ENCODE results near the gene SENP8. TPM values are rescaled to one million over a fixed set of nuclear protein-coding genes. Genes with fewer than 3 reads are reported as not detected.
A peak's percentile ranks its signal among the peaks of the same experiment; 100 is the strongest.

Gene SENP8
- total and polyA plus RNA-seq, 2 of the 13 experiments (the other 11 are each of a cell fraction or from before 2014, with no cell fraction given), result 2.7 to 3.0 TPM

GRCh38 chr15:72117486-72118016, 652 bp upstream of the SENP8 start (continued):
- TF ChIP-seq IKZF4 (CRISPR knock-in tag; IDR thresholded peaks at IDR 0.05; ENCODE audit: borderline replicate concordance, low read depth, not compliant biosample characterization) (peak; percentile 75), ZNF674 (CRISPR knock-in tag; IDR thresholded peaks at IDR 0.05; ENCODE audit: low read depth) (0 out of 2 replicates have a peak, but pooled peaks have one; percentile 68), NRL (CRISPR knock-in tag; IDR thresholded peaks at IDR 0.05; ENCODE audit: borderline replicate concordance) (peak; percentile 77), MLLT10 (CRISPR knock-in tag; IDR thresholded peaks at IDR 0.05) (no peak), ZNF280D (CRISPR knock-in tag; IDR thresholded peaks at IDR 0.05) (no peak), ZNF20 (CRISPR knock-in tag; IDR thresholded peaks at IDR 0.05) (no peak), MZF1 (CRISPR knock-in tag; IDR thresholded peaks at IDR 0.05; ENCODE audit: borderline replicate concordance) (no peak), ZNF207 (IDR thresholded peaks at IDR 0.05; ENCODE audit: borderline replicate concordance) (no peak), PLRG1 (conservative IDR thresholded peaks at IDR 0.05) (no peak), ZNF841 (CRISPR knock-in tag; IDR thresholded peaks at IDR 0.05; ENCODE audit: borderline replicate concordance) (no peak), ZFP82 (CRISPR knock-in tag; IDR thresholded peaks at IDR 0.05; ENCODE audit: borderline replicate concordance) (no peak), TEAD3 (CRISPR knock-in tag; optimal IDR thresholded peaks at IDR 0.05; ENCODE audit: borderline replicate concordance) (no peak), ZBTB8A (CRISPR knock-in tag; IDR thresholded peaks at IDR 0.05; ENCODE audit: borderline replicate concordance, low read depth) (no peak), BRCA1 (CRISPR knock-in tag; IDR thresholded peaks at IDR 0.05) (no peak), CCAR2 (optimal IDR thresholded peaks at IDR 0.05; ENCODE audit: low read depth, low read length) (no peak), PLSCR1 (CRISPR knock-in tag; IDR thresholded peaks at IDR 0.05; ENCODE audit: borderline replicate concordance) (no peak), CAMTA2 (CRISPR knock-in tag; IDR thresholded peaks at IDR 0.05; ENCODE audit: borderline replicate concordance) (peak; percentile 89; the same call in 1 of the 2 replicates), ZBTB25 (CRISPR knock-in tag; IDR thresholded peaks at IDR 0.05) (no peak), NR2F6 (IDR thresholded peaks at IDR 0.05) (no peak), NR2F6 (CRISPR knock-in tag; IDR thresholded peaks at IDR 0.05) (no peak), DDIT3 (CRISPR knock-in tag; IDR thresholded peaks at IDR 0.05) (no peak), ZNF567 (CRISPR knock-in tag; IDR thresholded peaks at IDR 0.05; ENCODE audit: borderline replicate concordance) (no peak), BRF2 (CRISPR knock-in tag; IDR thresholded peaks at IDR 0.05) (no peak), SETDB1 (CRISPR knock-in tag; IDR thresholded peaks at IDR 0.05; ENCODE audit: borderline replicate concordance) (no peak), ZNF317 (CRISPR knock-in tag; IDR thresholded peaks at IDR 0.05) (peak; percentile 57; the same call in 1 of the 2 replicates), ZNF138 (CRISPR knock-in tag; IDR thresholded peaks at IDR 0.05; ENCODE audit: low read depth) (0 out of 2 replicates have a peak, but pooled peaks have one; percentile 48)

All from HepG2 (cell line).